GM21423 (cell line): ENCODE data around the gene TBX19.

Experiments used
- ATAC-seq: cut with Tn5 transposase; IDR thresholded peaks from one replicate; pipeline ENCODE4 v1.9.1; 2021; ENCODE audit warnings: mild to moderate bottlenecking, moderate library complexity; ENCODE audit not compliant: unreplicated experiment

TBX19 gene

DNA sequence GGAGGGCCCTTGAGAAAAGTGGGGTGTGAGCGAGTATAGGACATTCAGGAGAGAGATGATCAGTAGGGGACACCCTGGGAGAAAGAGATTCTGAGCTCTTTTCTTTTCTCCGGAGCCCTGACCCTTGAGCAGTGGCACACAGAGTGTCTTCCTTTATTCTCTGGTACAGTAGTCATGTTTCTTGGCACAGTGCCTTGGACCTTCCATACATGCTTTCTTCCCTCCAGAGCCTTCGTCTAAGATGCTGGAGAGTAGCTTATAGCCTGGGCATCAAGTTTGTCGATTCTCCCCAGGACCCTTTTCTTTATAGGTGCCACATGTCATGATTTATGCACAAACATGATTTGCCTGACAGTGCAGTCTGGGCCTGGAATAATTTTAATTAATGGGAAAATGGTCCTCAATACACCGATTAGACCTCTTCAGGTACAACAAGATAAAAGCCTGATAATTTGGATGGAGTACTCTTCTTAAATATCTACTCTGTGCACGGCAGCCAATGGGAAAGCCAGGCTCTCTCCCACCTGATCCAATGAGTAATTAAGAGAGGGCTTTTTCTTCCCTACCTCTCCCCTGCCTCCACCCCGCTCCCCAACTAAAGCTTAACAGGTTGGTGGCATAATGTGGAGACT, at the start of gene TBX19:
TSS of gene TBX19 (plus strand) at position 582 of the 632 bp plus-strand sequence. CDS start 214 bp downstream, outside the sequence.
- ATAC-seq, result no peak

DNA sequence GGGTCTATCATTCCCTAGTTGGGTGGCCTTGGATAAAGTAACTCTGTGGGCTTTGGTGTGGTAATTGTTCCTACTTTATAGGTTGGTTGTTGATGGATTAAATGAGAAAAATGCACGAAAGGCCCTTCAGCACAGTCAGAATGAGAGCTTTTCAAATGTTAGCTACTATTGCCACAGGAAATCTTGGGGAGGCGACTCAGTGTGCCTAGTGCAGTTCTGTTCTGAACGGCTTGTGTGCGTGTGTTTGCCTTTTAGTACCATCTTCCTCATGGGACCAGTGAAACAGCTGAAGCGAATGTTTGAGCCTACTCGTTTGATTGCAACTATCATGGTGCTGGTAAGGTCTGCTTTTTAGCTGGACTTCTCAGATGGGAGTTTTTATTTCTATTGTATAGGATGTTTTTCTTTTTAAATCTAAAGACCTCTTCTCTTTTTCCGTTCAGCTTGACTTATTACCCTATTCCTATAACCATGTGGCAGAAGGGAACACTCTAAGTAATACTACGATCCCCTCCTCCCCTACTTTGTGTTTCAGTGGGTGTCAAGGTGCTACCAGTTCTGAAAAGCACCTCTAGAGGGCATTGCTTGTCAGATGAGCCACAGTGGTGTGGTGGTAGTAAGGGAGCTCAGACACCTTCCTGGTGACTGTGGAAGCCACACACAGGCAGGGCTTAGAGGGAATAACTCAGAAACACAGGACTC, 45.7 kb upstream of the TBX19 start:
- peak; percentile 74 for ATAC-seq

DNA sequence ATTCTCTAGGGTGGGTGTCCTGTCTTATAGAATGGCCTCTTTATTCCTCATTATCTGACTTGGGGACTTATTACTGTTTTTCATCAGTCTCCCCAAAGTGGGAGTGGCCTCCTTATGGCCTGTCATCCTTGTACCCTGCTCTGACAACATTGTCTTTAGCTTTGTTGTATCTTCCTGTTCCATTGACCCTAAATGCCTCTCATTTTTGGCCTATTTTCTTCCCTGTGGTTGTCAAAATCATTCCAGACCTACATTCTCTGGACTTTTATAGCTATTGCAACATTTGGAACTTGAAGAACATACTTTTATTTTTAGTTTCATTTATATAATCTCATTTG, 45.2 kb upstream of the TBX19 start:
- no peak for ATAC-seq

DNA sequence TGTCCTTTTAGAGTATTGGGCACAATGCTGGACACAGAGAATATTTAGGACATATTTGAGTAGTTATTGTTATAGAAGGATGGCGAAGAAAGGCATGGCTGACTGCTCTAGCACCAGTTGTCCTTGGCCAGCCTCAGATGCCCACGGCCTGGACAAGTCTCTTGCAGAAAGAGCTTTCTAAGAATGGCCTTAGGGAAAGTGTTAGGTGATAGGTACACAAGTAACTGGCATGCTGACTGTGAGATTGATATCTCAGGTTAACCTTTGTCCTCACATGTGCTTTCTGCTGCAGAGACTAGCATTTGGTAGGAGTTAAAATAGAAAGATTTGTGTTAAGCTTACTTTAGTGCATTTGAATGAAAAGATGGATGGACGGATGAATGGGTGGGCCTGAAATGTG, 44.7 kb upstream of the TBX19 start:
- ATAC-seq, result no peak

DNA sequence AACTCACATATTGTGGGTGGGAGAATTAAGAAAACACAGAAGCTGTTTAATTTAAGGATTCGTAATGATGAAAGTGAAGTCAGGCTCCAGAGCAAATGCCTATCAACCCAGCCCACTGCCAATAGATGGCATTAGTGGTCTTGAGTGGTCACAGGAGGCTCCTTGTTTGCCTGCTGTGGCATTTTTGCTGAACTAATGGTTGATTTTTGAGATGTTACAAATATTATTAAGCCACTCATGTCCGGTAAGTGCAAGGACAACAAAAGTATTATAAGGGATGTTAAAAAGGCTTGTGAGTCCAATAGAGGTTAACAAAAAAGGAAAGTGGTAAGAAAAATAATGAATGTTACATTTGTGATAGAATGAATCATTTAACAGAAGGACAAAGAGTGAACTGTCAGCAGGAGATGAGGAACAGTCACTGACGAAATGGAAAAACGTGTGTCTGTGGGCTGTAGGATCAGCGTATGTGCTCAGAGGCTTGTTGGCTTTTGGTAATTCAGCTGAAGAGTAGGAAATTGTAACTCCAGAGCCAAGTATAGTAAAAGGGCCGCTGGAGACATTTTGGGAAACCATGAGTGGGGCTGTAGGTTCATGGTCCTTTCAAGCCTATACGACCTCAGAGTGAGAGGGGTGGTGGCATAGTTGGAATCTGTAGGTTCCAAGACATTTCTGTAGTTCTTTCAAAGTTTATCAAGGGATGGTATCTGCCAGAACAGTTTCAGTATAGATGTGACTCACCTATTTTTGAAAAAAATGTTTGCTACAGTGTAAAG, 43.7 kb upstream of the TBX19 start:
- no peak for ATAC-seq

DNA sequence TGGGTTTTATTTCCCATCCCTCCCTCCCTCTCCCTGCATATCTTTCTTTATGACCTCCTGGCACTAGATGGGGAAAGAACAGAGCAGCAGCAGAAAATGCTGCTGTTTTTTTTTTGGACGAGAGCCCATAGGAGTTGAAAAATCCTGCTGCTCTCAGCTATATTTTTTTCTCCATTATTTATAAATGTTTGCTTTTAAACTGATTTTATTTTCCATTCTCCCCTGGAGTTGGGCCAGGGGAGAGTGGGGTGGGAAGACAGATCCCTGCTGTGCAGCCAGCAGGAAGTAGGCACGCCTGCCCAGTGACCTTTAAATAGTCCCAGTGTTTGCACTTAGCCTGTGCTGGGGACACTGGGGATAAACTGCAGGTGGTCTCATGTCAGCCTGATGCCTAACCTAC, 37.5 kb upstream of the TBX19 start:
- no peak for ATAC-seq

DNA sequence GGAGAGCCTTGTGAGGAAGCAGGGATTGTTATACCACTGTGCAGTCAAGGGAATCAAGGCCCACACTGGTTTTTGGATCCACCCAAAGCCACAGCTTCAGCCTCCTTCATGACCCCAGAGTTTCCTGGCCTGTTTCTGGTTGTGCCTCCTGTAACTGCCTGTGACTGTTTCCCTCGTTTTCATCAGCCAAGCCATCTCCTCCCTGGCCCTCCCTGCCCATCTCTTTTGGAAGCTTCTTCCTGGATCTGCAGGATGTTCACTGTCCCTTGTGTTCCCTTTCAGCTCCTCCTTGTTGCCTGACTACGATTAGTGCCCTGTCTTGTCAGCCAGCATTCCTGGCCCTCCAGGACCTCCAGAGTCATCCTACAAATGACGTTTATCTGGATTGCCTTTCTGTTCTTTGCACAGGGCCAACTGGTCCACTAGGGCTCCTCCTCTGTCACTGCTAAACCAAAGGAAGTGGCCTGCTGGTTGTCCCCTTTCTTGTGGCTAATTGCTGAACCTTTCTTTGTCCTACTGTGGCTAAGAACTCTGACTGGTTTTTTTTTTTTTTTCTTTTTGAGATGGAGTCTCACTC, 37.0 kb upstream of the TBX19 start:
- no peak for ATAC-seq

DNA sequence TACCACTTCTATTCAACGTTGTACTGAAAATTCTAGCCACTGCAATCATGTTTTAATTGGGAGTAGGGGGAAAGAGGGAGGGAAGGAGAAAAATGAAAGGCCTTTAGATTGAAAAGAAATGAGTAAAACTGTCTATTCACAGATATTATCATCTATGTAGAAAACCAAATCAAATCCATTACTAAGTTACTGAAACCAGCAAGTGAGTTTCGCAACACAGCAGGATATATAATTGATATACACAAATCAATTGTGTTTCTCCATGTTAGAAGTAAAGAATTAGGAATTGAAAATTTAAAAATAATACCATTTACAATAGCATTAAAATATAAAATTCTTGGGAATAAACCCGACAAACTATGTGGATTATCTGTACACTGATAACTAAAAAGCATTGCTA, 35.6 kb upstream of the TBX19 start:
- ATAC-seq, result no peak

DNA sequence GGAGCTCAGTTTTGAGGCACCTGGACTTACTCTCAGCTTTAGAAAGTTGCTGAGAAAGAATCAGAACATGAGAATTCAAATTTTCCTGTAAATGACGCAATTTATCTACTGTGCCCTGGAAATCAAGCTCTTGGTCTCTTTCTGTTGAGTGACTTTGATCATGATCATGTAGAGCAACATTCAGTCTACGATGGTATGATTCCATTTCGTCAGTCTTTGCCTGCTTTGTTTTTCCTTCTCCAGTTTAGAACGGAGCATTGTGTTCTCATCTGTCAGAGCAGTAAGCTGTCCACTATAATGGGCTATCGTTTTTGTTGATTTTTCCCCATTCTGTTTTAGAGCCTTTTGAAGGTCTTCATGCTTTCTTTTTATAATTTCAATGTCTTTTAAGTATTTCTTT, 34.2 kb upstream of the TBX19 start:
- no peak for ATAC-seq

DNA sequence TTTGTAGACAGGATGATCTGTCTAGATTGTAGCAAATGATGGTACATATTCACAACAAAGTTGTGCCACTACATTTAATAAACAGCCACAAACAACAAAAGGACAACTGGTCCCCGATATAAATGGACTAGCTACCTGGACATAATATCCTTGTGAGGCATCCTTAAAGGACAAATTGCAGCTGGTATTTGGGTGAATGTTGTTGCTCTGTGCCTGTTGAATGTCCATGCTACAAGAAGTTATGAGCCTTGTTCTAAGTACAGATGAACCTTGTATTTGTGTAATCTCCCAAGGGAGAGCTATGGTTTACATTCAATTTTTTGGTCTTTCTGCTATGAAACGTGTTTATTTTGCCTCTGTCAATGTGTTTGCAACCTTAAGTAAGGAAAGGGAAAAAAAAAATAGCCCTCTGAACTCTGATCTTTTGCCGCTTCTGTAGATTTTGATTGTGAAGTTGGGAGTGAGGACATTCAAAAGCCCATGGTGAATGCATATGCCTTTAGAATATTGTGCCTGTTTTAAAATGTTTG, 28.4 kb upstream of the TBX19 start:
- no peak for ATAC-seq

DNA sequence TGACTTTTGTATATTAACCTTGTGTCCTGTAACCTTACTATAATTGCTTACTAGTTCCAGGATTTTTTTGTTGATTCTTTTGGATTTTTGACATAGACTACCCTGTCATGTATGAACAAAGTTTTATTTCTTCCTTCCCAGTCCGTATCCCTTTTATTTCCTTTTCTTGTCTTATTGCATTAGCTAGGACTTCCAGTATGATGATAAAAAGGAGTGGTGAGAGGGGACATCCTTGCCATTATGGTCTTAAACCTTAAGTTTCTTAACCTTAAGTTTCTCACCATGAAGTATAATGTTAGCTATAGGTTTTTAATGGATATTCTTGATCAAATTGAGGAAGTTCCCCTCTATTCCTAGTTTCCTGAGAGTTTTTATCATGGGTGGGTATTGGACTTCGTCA, 24.5 kb upstream of the TBX19 start:
- ATAC-seq, result no peak

DNA sequence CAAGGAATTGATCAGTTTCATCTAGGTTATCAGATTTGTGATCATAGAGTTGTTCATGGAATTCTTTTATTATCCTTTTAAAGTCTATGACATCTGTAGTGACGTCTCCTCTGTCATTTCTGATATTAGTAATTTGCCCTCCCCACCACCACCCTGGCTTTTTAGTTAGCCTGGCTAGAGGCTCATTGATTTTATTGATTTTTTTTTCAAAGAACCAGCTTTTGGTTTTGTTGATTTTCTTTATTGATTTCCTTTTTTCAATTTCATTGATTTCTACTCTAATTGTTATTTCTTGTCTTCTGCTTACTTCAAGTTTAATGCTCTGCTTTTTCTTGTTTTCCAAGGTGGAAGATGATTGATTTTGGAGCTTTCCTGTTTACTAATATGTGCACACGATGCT, 23.3 kb upstream of the TBX19 start:
- no peak for ATAC-seq

DNA sequence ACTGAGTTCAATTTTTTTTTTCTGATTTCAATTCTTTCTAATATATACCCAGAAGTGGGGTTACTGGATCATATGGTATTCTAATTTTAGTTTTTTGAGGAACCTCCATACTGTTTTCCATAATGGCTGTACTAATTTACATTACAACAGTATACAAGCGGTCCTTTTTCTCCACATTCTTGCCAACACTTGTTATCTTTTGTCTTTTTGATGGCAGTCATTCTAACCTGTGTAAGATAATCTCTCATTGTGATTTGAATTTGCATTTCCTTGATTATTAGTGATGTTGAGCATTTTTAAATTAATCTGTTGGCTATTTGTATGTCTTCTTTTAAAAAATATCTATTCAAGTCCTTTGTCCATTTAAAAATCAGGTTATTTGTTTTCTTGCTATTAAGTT, 21.1 kb upstream of the TBX19 start:
- no peak for ATAC-seq

DNA sequence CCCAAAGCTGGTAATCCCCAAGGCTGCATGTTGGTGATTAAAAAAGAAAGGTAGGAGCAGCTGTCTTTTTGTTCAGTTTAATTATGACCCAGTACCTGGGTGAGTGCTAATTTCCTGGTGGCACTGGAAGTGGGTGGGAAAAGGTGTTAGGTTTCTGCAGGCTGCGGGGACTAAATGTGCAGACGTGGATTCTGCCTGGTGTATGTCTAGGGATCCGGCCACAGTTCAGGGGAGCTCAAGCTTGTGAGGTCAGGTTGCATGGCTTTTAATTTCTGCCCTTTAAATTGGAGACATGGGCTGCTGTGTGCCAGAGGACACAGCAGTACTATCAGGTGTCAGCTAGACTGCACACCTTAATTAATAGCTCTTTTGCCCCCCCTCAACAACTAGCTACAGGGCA, 20.3 kb upstream of the TBX19 start:
- no peak for ATAC-seq

DNA sequence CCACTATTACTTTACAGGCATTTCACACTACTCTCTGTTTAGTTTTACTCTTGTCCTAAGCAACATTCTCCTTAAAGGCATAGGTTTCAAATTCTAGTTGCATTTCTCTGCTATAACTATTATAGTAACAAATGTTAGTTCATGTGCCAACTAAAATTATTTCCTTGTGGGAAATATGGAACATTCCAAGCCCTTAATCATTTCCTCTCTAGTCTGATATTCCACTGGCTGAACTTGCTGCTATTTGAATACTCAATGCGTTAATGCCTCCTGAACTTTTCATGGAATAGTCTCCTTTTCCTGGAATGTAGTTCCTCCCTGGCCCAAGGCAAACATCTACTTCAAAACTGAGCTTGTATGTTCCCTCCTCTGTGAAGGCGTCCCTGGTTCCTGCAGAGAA, 19.3 kb upstream of the TBX19 start:
- ATAC-seq, result no peak

DNA sequence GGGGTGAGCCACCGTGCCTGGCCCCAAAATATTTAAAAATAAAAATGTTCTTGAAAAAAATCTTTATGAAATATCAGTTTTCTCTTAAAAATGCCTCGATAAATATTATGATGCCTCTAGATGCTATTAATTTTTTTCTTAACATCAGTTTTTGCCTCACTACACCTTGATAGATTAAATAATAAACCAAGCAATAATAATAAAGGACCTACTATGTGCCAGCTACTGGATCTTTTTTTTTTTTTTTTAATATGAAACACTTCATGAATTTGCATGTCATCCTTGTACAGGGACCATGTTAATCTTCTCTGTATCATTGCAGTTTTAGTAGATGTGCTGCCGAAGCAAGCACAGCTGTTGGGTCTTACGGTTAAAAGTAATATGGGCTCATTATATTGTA, 17.5 kb upstream of the TBX19 start:
- ATAC-seq, result no peak

DNA sequence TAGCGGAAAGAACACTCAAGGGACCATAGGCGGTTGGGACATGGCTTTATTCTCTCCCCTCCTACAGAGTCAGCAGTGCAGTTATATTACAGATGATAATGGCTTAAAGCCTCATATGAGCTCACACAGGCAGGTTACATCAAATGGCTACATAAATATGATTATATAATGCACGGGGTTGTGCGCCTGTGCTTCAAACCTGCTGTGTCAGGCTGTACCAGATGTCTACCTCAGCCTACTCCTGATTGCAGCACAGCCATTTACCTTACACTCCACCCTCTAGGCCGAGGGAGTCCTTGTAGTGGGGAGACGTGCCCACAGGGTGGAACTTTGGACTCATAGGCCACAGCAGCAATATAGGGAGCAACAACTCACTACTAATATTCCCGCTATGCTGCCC, 16.4 kb upstream of the TBX19 start:
- ATAC-seq, result no peak

DNA sequence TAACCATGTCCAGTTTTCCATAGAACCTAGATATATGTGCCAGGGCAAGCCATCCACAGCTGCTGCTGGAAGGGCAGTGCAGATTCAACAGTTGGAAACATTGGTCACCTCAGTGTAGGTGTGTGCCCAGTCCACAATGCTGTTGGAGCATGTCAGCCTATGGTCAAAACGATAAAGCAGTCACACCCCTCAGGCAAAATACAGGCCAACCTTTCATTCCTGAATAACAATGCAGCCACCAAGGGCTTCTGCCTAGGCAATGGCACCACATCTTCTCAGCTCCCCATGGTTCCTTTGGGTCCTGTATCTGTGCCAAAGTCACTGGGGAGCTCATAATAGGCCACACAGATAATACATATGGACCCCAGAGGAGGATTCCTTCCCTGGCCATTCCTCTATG, 15.1 kb upstream of the TBX19 start:
- no peak for ATAC-seq

DNA sequence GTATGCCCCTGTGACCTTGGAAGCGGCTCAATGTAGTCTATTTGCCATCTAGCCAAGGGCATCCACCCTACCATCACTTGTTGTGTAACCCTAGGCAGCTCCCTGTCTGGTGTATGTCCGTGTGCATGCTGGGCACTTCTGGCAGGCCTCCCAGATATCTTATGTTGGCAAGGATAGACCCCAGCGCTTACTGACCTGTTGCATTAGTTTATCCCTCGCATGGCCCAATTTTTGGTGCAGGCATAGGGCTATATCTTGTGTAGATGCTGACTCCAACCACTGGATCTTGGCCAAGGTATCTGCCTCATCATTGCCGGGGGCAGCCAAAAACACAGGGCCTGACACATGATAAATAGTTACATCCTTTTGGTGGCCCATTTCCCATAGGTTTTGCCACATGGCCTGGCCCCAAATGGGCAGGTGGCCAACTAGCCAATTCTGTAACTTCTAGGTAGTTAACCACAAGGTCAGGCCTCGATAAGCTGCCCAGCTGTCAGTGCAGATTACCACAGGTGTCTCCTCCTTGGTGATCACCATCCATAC, 14.0 kb upstream of the TBX19 start:
- ATAC-seq, result no peak

DNA sequence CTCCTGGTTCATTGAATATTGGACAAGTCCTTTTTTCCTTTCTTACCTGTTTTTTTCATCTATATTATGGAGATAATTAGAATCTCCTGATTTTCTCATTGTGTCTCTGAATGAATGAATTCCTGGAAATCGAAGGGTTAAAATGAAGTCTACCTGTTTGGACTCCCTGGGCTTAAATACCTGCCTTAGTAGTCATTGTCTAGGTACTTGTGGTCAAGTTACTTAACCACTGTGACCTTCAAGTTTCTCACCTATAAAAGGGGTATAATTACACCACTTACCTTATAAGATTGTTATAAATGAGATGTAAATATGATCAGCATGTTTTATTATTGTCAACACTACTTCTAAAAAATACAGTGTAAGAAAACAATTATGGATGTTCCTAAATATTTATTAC, 9.0 kb upstream of the TBX19 start:
- ATAC-seq, result no peak

DNA sequence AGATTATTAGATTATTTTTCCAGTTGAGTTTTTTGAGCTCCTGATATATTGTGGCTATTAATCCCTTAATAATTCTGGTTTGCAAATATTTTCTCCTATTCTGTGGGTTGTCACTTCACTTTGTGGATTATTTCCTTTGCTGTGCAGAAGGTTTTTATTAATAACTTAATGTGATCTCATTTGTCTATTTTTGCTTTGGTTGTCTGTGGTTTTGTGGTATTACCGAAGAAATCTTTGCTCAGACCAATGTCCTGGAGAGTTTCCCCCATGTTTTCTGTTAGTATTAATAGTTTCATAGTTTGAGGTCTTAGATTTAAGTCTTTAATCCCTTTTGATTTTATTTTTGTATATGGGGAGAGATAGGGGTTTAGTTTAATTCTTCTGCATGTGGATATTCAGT, 7.1 kb upstream of the TBX19 start:
- no peak for ATAC-seq
